A673 (cell line): ENCODE data around the gene PDE4B. TPM values are rescaled to one million over a fixed set of nuclear protein-coding genes. Genes with fewer than 3 reads are reported as not detected.

Experiments used
- BruUV-seq: library from RNA; stranded (reverse); fragments of 400-500 nt; replicated peaks from 2 replicates; lab custom pipeline; 2021; lab: Mats Ljungman, UMichigan
- CTCF ChIA-PET: fragments of 300-600 bp; sonication (Branson Sonifier 250); formaldehyde crosslinking; loops from one replicate; lab custom pipeline; 2022; ENCODE audit warnings: antibody characterized with exemption; lab: Charles Lee
- POLR2A ChIA-PET: fragments of 300-600 bp; sonication (Branson Sonifier 250); formaldehyde crosslinking; loops from one replicate; lab custom pipeline; 2022; ENCODE audit warnings: antibody characterized with exemption; ENCODE audit not compliant: low non-redundant PET; lab: Charles Lee
- DNase-seq: peaks from one replicate; pipeline ENCODE4 v3.0.0-alpha.2; 2015; ENCODE audit warnings: low spot score
- H3K27ac ChIP-seq: fragments of 200-600 bp; sonication (generic); 2 replicates; pipeline ENCODE4 v1.5.1; 2016; ENCODE audit warnings: mixed run types, low read depth, mild to moderate bottlenecking, mixed read lengths, antibody characterized with exemption, low read length; ENCODE audit not compliant: poor library complexity, severe bottlenecking
- H3K27me3 ChIP-seq: fragments of 200-600 bp; sonication (generic); replicated peaks from 2 replicates; pipeline ENCODE4 v1.6.1; 2017; ENCODE audit warnings: mixed run types, low read depth, mild to moderate bottlenecking, mixed read lengths, antibody characterized with exemption, low read length; ENCODE audit not compliant: insufficient read depth, poor library complexity
- H3K36me3 ChIP-seq: fragments of 200-600 bp; sonication (generic); 2 replicates; pipeline ENCODE4 v1.6.1; 2016; ENCODE audit warnings: mixed run types, mild to moderate bottlenecking, mixed read lengths, antibody characterized with exemption, low read length; ENCODE audit not compliant: insufficient read depth, poor library complexity, severe bottlenecking
- H3K4me1 ChIP-seq: fragments of 200-600 bp; sonication (generic); 2 replicates; pipeline ENCODE4 v1.6.1; 2017; ENCODE audit warnings: mixed run types, mild to moderate bottlenecking, mixed read lengths, antibody characterized with exemption, low read length; ENCODE audit not compliant: insufficient read depth, poor library complexity, severe bottlenecking
- H3K4me3 ChIP-seq: fragments of 200-600 bp; sonication (generic); 2 replicates; pipeline ENCODE4 v1.5.1; 2016; ENCODE audit warnings: low read depth, mixed run types, mild to moderate bottlenecking, mixed read lengths, low read length; ENCODE audit not compliant: poor library complexity, severe bottlenecking
- H3K9me3 ChIP-seq: fragments of 200-600 bp; sonication (generic); 2 replicates; pipeline ENCODE4 v1.6.1; 2016; ENCODE audit warnings: mixed run types, low read depth, mild to moderate bottlenecking, mixed read lengths, antibody characterized with exemption, low read length; ENCODE audit not compliant: poor library complexity, severe bottlenecking
- EZH2 ChIP-seq: fragments of 200-600 bp; sonication (generic); IDR thresholded peaks from 2 replicates; pipeline ENCODE4 v1.6.1; 2017; ENCODE audit warnings: borderline replicate concordance, low read depth, mild to moderate bottlenecking, mixed read lengths, antibody characterized with exemption, low read length; ENCODE audit not compliant: poor library complexity, severe bottlenecking
- intact Hi-C: fragments of 100-400 bp; cut with micrococcal nuclease; formaldehyde crosslinking; loops from one replicate; pipeline ENCODE4 v1.10.0; 2022; ENCODE audit not compliant: unreplicated experiment
- total RNA-seq: library from RNA; stranded (reverse); gene quantifications from 2 replicates; pipeline ENCODE4 v1.2.3, GENCODE V29; 2021
- TF ChIP-seq, protein P1 (sequence below): fragments of 300-800, 200-600 bp; sonication (generic); conservative IDR thresholded peaks from 2 replicates; pipeline ENCODE4 v1.5.1; 2017; ENCODE audit warnings: low read depth, mild to moderate bottlenecking, antibody characterized with exemption, low read length, moderate library complexity, mixed read lengths

PDE4B gene
- total RNA-seq, 1 experiment from 2014 or later, result 20.0 TPM

DNA sequence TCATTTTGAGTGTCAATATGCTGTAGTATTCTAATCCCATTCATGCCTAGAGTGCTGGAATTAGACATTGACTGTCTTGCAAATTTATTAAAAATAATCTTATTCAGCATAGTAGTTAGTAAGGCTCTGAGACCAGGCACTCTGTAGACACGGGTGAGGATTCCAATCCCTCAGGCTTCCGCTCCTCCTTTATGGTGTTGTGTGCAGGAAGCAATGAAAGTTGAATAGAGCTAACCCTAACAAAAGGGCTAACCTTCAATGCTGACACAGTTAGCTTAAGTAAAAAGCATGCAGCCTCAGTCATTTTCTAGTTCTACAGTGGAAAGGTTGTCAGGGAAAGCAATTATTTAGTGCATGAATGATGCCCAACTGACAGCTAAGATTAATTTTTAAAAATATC is 541.6 kb downstream of the PDE4B start:
- CTCF ChIA-PET, result interaction anchor here (0.6 kb wide), 1 partner anchor 81 kb away, joined by 3 read pairs; no protein-coding TSS in a partner anchor
- intact Hi-C loops, result loop anchor here (5.0 to 10.0 kb wide), 2 partner anchors 82 to 110 kb away; no protein-coding TSS in a partner anchor
- Histone ChIP-seq H3K27me3 (no peaks in the 10 kb centered on the region), H3K27ac (peak overlapping the region; percentile 84), H3K36me3 (no peaks in the 10 kb centered on the region), H3K4me3 (peak overlapping the region; percentile 54), H3K4me1 (peaks cover 51% of the 10 kb centered on the region), H3K9me3 (no peaks in the 10 kb centered on the region)
- POLR2A ChIA-PET, result no interaction called here
- TF ChIP-seq, protein P1, sequence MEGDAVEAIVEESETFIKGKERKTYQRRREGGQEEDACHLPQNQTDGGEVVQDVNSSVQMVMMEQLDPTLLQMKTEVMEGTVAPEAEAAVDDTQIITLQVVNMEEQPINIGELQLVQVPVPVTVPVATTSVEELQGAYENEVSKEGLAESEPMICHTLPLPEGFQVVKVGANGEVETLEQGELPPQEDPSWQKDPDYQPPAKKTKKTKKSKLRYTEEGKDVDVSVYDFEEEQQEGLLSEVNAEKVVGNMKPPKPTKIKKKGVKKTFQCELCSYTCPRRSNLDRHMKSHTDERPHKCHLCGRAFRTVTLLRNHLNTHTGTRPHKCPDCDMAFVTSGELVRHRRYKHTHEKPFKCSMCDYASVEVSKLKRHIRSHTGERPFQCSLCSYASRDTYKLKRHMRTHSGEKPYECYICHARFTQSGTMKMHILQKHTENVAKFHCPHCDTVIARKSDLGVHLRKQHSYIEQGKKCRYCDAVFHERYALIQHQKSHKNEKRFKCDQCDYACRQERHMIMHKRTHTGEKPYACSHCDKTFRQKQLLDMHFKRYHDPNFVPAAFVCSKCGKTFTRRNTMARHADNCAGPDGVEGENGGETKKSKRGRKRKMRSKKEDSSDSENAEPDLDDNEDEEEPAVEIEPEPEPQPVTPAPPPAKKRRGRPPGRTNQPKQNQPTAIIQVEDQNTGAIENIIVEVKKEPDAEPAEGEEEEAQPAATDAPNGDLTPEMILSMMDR, result no peak
- no peak for TF ChIP-seq EZH2
- DNase-seq, result peak; percentile 47
- BruUV-seq, result no TSS peak

DNA sequence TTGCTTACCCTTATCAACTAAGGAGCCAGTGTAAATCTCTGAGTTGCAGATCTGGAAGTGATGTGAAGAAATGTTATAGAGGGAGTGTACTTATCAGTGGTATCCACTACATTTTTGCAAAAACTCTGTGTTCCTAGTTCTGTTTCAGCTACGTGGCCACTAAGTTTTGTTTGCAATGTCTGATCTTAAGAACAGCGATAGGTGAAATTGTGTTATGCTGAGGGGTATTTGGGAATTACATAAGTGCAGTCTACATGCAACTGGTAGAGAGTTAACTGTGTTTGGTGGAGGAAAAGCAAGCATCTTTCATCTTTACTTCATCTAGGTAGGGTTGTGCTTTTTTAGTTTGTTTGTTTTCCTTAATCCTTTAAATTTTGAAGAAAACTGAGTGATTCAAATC is 542.4 kb downstream of the PDE4B start:
- intact Hi-C loops, result loop anchor here (10.0 kb wide), 1 partner anchor 110 kb away; no protein-coding TSS in a partner anchor
- Histone ChIP-seq H3K9me3 (no peaks in the 10 kb centered on the region), H3K27ac (peak overlapping the region; percentile 84), H3K4me3 (peak overlapping the region; percentile 54), H3K27me3 (no peaks in the 10 kb centered on the region), H3K4me1 (peaks cover 56% of the 10 kb centered on the region), H3K36me3 (no peaks in the 10 kb centered on the region)
- TF ChIP-seq, protein P1, result no peak
- no peak for TF ChIP-seq EZH2
- DNase-seq, result no peak
- ChIA-PET CTCF (no interaction called here), POLR2A (no interaction called here)
- BruUV-seq, result TSS peak; percentile 80

DNA sequence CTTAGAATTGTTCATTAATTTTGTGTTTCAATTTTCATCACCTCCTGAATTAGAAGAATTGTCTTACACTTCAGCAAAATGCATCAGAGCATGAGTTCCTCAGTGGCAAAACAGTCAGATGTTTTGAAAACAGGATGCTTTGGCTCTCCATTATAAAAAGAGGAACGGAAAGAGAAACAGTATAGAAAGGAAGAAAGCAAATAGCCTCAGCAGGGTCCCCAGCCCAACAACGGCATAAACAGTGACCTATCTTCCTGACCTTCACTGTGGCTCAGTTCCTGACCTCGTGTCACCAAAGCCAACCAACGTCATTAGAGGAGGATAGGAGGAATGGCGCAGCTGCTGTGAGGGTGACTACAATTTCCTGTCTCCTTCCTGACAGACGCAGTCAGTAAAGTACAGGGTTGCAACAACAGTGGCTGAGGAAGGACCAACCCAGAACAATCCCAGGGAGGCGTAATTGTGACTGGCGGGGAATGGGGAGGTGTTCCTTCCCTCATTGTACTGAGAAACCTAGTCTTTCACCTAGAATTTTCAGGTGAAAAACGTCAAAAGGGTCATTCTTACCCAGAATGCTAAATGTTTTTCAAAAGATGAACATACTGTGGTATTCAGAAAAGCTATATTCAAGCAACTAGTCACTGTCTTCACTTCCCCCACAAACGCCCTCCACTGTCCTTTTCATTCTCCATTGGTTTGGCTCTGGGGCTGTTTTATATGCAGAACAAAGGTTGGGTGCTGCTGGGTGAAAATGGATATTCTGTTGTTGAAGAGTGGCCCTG is 543.4 kb downstream of the PDE4B start:
- intact Hi-C loops, result loop anchor here (10.0 kb wide), 1 partner anchor 109 kb away; no protein-coding TSS in a partner anchor
- BruUV-seq, result no TSS peak
- Histone ChIP-seq H3K27ac (peak overlapping the region; percentile 84), H3K36me3 (no peaks in the 10 kb centered on the region), H3K4me3 (peak overlapping the region; percentile 54), H3K4me1 (peaks cover 56% of the 10 kb centered on the region), H3K27me3 (no peaks in the 10 kb centered on the region), H3K9me3 (no peaks in the 10 kb centered on the region)
- POLR2A ChIA-PET, result no interaction called here
- peak; percentile 81 for DNase-seq
- CTCF ChIA-PET, result no interaction called here
- no peak for TF ChIP-seq EZH2
- TF ChIP-seq, protein P1, result no peak
